PC-9 (cell line): ENCODE results near the gene AKAP8L. TPM values are rescaled to one million over a fixed set of nuclear protein-coding genes. Genes with fewer than 3 reads are reported as not detected.

ENCODE experiments used
- BruUV-seq: library from RNA; stranded (reverse); fragments of 400-500 nt; replicated peaks from 2 replicates; lab custom pipeline; 2021; lab: Mats Ljungman, UMichigan
- CTCF ChIA-PET: fragments of 300-600 bp; sonication (Branson Sonifier 250); formaldehyde crosslinking; loops from one replicate; lab custom pipeline; 2022; ENCODE audit warnings: antibody characterized with exemption; lab: Charles Lee
- POLR2A ChIA-PET: fragments of 300-600 bp; sonication (Branson Sonifier 250); formaldehyde crosslinking; loops from one replicate; lab custom pipeline; 2022; ENCODE audit warnings: antibody characterized with exemption; ENCODE audit not compliant: unreplicated experiment; lab: Charles Lee
- DNase-seq, 2 experiments: peaks; one replicate each; pipeline versions ENCODE4 v3.0.0 to v3.0.0-alpha.2; 2015 to 2022; ENCODE audit warnings: mixed read lengths in 1 of 2
- H2AFZ ChIP-seq: fragments of 200-600 bp; sonication (generic); 2 replicates; pipeline ENCODE4 v1.8.1; 2017; ENCODE audit warnings: antibody characterized with exemption
- H3F3A ChIP-seq: fragments of 200-600 bp; sonication (generic); 2 replicates; pipeline ENCODE4 v1.8.1; 2017; ENCODE audit warnings: antibody characterized with exemption, mild to moderate bottlenecking, low read depth; ENCODE audit not compliant: insufficient read depth
- H3K27ac ChIP-seq: fragments of 200-600 bp; sonication (generic); 2 replicates; pipeline ENCODE4 v1.6.1; 2016; ENCODE audit warnings: mixed run types
- H3K27me3 ChIP-seq: fragments of 200-600 bp; sonication (generic); 2 replicates; pipeline ENCODE4 v1.6.1; 2016; ENCODE audit warnings: low read depth, mixed run types; ENCODE audit not compliant: insufficient read depth
- H3K36me3 ChIP-seq: fragments of 200-600 bp; sonication (generic); 2 replicates; pipeline ENCODE4 v1.6.1; 2016; ENCODE audit warnings: low read depth, mixed run types
- H3K4me1 ChIP-seq: fragments of 200-600 bp; sonication (generic); replicated peaks from 2 replicates; pipeline ENCODE4 v1.6.1; 2016; ENCODE audit warnings: mixed run types; ENCODE audit not compliant: insufficient read depth
- H3K4me2 ChIP-seq: fragments of 200-600 bp; sonication (generic); 2 replicates; pipeline ENCODE4 v1.6.1; 2017; ENCODE audit warnings: mixed run types
- H3K4me3 ChIP-seq: fragments of 200-600 bp; sonication (generic); 2 replicates; pipeline ENCODE4 v1.6.1; 2016; ENCODE audit warnings: mixed run types
- H3K79me2 ChIP-seq: fragments of 200-600 bp; sonication (generic); 2 replicates; pipeline ENCODE4 v1.6.1; 2017; ENCODE audit warnings: low read depth, mixed run types
- H3K9me2 ChIP-seq: fragments of 200-600 bp; sonication (generic); 2 replicates; pipeline ENCODE4 v1.8.1; 2017; ENCODE audit warnings: mild to moderate bottlenecking; ENCODE audit not compliant: insufficient read depth
- H3K9me3 ChIP-seq: fragments of 200-600 bp; sonication (generic); 2 replicates; pipeline ENCODE4 v1.8.1; 2016; ENCODE audit warnings: low read depth; ENCODE audit not compliant: insufficient read depth
- H4K20me1 ChIP-seq: fragments of 200-600 bp; sonication (generic); 2 replicates; pipeline ENCODE4 v1.8.1; 2017; ENCODE audit not compliant: insufficient read depth
- EZH2 ChIP-seq: fragments of 200-600 bp; sonication (generic); IDR thresholded peaks from 2 replicates; pipeline ENCODE4 v1.8.0; 2017; ENCODE audit warnings: antibody characterized with exemption, low read depth
- intact Hi-C: fragments of 100-400 bp; cut with micrococcal nuclease; formaldehyde crosslinking; loops from one replicate; pipeline ENCODE4 v1.10.0; 2022; ENCODE audit not compliant: unreplicated experiment
- total RNA-seq: library from RNA; stranded (reverse); gene quantifications from 2 replicates; pipeline ENCODE4 v1.2.3, GENCODE V29; 2021
- TF ChIP-seq, protein P1 (sequence below): fragments of 200-600 bp; sonication (generic); conservative IDR thresholded peaks from 2 replicates; pipeline ENCODE4 v1.6.1; 2017; ENCODE audit warnings: mixed run types, antibody characterized with exemption, mild to moderate bottlenecking, moderate library complexity

Gene AKAP8L
- total RNA-seq, 1 experiment from 2014 or later, result 49.9 TPM

DNA sequence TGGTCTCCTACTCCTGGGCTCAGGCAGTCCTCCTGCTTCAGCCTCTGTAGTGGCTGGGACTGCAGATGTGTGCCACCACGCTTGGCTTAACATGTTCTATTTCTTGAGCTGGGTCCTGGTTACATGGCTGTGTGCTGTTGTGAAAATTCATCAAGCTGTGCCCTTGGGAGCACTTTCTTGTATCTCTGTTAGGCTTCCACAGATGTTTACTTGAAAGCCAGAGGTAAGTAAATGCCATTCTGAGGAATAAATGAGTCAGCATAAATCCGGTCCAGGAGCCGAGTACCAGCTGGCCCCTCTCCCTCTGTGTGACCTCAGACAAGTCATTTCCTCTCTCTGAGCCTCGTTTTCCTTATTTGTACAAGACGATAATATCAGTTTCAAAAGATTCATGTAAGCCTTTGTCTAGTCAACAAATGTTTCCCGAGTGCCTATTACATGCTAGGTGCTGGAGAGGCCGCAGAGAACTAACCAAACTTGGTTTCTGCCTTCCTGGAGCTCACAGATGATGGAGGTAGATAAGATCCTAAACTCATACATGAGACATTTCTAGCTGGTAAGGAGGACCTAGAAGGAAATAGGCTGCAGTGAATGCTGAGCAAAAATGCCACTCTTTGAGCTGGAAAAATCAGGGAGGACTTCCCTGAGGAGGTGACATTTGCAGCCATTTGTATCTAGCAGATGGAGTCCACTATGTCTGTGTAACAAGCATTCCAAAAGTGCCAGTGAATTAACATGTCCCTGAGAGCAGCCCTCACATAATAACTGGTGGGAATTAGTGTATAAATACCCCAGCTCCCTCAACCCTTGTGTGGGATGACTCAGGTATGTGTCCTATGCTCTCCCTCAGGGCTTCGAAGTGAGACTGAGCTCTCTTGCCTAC, 48.3 kb upstream of the AKAP8L start:
- Histone ChIP-seq H4K20me1 (no peaks in the 10 kb centered on the region), H3K36me3 (no peaks in the 10 kb centered on the region), H3K4me3 (no peak overlapping the region), H3K9me2 (no peaks in the 10 kb centered on the region), H3F3A (peaks cover 14% of the 10 kb centered on the region; the same call in 1 of the 2 replicates), H2AFZ (no peak overlapping the region), H3K4me2 (0 out of 2 replicates have a peak overlapping the region, but pooled peaks have one; percentile 1), H3K4me1 (peaks cover 9% of the 10 kb centered on the region; the same call in 1 of the 2 replicates), H3K9me3 (no peaks in the 10 kb centered on the region), H3K27ac (no peak overlapping the region), H3K27me3 (no peaks in the 10 kb centered on the region), H3K79me2 (no peaks in the 10 kb centered on the region)
- intact Hi-C loops, result no loop called here
- peak in 1 of 2 experiments; percentile 80 for DNase-seq
- ChIA-PET POLR2A (interaction anchor here (0.6 to 0.8 kb wide), 2 partner anchors 12 to 87 kb away, joined by 3 to 17 read pairs; partner anchors contain the start of gene PGLYRP2), CTCF (interaction anchor here (0.5 kb wide), 1 partner anchor 366 kb away, joined by 3 read pairs; no protein-coding TSS in a partner anchor)
- TF ChIP-seq, protein P1, sequence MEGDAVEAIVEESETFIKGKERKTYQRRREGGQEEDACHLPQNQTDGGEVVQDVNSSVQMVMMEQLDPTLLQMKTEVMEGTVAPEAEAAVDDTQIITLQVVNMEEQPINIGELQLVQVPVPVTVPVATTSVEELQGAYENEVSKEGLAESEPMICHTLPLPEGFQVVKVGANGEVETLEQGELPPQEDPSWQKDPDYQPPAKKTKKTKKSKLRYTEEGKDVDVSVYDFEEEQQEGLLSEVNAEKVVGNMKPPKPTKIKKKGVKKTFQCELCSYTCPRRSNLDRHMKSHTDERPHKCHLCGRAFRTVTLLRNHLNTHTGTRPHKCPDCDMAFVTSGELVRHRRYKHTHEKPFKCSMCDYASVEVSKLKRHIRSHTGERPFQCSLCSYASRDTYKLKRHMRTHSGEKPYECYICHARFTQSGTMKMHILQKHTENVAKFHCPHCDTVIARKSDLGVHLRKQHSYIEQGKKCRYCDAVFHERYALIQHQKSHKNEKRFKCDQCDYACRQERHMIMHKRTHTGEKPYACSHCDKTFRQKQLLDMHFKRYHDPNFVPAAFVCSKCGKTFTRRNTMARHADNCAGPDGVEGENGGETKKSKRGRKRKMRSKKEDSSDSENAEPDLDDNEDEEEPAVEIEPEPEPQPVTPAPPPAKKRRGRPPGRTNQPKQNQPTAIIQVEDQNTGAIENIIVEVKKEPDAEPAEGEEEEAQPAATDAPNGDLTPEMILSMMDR, result no peak
- BruUV-seq, result no TSS peak

DNA sequence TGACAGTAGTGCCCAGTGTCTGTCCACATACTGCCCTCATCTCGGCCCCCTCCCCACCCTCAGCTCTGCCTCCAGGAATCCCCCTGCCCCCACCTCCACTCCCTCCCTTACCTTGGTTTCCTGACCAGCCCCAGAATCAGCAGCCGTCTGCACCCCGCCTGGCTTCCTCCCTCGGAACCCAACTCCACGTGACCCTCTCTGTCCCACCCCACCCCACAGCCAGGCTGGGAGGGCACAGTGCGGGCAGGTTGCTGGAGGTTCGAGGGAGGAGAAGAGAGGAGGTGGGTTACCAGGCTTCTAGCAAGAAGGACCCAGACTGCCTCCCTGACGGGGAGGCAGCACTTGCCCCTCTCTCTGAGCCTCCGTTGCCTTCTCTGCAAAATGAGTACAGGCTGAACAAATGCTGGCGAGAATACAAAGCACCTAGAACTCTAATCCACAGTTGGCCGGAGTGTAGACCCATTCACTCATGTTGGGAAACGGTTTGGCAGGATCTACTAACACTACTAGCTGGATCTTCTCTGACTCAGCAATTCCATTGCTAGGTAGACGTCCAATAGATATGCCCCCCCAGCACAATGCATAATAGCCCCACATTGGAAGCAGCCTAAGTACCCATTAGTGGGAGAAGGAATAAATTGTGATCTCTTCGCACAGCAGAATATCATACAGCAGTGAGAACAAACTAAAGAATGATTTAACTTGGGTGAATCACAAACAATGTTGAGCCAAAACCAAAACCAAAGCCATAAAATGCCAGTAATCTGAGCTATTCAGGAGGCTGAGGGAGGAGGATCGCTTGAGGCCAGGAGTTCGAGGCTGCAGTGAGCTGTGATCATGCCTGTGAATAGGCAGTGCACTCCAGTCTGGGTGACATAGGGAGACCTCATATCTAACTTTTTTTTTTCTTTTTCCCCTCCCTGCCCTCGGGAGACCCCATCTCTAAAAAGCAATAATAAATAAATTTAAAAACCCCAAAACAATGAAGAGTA, 45.9 kb upstream of the AKAP8L start, which contains the start of gene RASAL3:
Gene RASAL3 (minus strand): TSS at position 151 of the 992 bp plus-strand sequence. CDS start 186 bp downstream, outside the sequence.
- no peak within 1 kb of the TSS for H3K4me3 ChIP-seq
- peaks cover 14% of the 10 kb centered on the region; the same call in 1 of the 2 replicates for H3F3A ChIP-seq
- no peak for TF ChIP-seq EZH2
- TF ChIP-seq, protein P1, result no peak
- no peaks in the 10 kb centered on the region; the same call in 1 of the 2 replicates for H4K20me1 ChIP-seq
- no peaks in the 10 kb centered on the region for H3K9me2 ChIP-seq
- intact Hi-C loops, result no loop called here
- H2AFZ ChIP-seq, result no peak within 1 kb of the TSS
- DNase-seq, result no peak
- peaks cover 9% of the 10 kb centered on the region; the same call in 1 of the 2 replicates for H3K4me1 ChIP-seq
- BruUV-seq, result no TSS peak
- H3K79me2 ChIP-seq, result no peaks in the 10 kb centered on the region
- no peaks in the 10 kb centered on the region for H3K27me3 ChIP-seq
- H3K9me3 ChIP-seq, result no peaks in the 10 kb centered on the region
- POLR2A ChIA-PET, result no interaction called here
- CTCF ChIA-PET, result no interaction called here
- H3K36me3 ChIP-seq, result no peaks in the 10 kb centered on the region
- no peak within 1 kb of the TSS for H3K27ac ChIP-seq
- no peak within 1 kb of the TSS for H3K4me2 ChIP-seq
